ENCODE results near the gene FAM219A. TPM values are rescaled to one million over a fixed set of nuclear protein-coding genes. Genes with fewer than 3 reads are reported as not detected.

The FAM219A gene, protein sequence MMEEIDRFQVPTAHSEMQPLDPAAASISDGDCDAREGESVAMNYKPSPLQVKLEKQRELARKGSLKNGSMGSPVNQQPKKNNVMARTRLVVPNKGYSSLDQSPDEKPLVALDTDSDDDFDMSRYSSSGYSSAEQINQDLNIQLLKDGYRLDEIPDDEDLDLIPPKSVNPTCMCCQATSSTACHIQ
- 6.1 and 7.0 TPM in 2 replicates for total RNA-seq (ENCODE audit: low replicate concordance)

GRCh38 chr9:34458013-34458958 is at the start of gene FAM219A, which contains the start of gene DNAI1:
FAM219A (minus strand) TSS chr9:34458570; CDS start chr9:34458263, 307 bp downstream.
DNAI1 (plus strand) TSS chr9:34458805; CDS start chr9:34459006, 201 bp downstream.
- peak within 1 kb of the TSS; percentile 94 for H3K4me3 ChIP-seq (ENCODE audit: low read depth, low read length)
- DNase-seq (ENCODE audit: low read depth) = peak; percentile 96
- no peak for TF ChIP-seq CTCF (IDR thresholded peaks at IDR 0.05; ENCODE audit: insufficient read depth, low read length)

DNA sequence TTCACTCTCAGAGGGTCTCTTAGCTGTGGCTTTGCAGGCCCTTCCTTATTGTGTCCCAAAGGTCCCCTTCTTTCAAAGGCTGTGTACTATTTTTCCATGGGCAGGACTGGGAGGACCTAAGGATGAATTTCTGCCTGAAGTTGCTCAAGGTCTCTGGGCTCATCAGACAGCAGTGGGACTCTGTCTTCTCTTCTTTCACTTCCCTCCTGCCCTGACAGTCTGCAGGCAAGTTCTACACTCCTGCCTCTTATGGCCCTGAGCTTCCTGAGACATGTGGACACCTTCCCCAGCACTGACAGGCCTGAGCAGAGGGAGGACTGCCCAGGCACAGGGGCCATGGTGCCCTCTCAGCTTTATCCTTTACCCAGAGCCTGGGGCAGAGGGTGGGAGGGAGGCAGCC is 49.6 kb upstream of the FAM219A start:
- no peak for TF ChIP-seq CTCF (IDR thresholded peaks at IDR 0.05; ENCODE audit: insufficient read depth, low read length)
- no peak overlapping the region for H3K4me3 ChIP-seq (ENCODE audit: low read depth, low read length)
- DNase-seq (ENCODE audit: low read depth) = no peak

GRCh38 chr9:34507556-34507955 is 49.2 kb upstream of the FAM219A start:
- H3K4me3 ChIP-seq (ENCODE audit: low read depth, low read length) = no peak overlapping the region
- TF ChIP-seq CTCF (IDR thresholded peaks at IDR 0.05; ENCODE audit: insufficient read depth, low read length) = no peak
- no peak for DNase-seq (ENCODE audit: low read depth)

GRCh38 chr9:34506623-34507022 is 48.3 kb upstream of the FAM219A start:
- no peak for DNase-seq (ENCODE audit: low read depth)
- no peak overlapping the region for H3K4me3 ChIP-seq (ENCODE audit: low read depth, low read length)
- TF ChIP-seq CTCF (IDR thresholded peaks at IDR 0.05; ENCODE audit: insufficient read depth, low read length) = no peak

DNA sequence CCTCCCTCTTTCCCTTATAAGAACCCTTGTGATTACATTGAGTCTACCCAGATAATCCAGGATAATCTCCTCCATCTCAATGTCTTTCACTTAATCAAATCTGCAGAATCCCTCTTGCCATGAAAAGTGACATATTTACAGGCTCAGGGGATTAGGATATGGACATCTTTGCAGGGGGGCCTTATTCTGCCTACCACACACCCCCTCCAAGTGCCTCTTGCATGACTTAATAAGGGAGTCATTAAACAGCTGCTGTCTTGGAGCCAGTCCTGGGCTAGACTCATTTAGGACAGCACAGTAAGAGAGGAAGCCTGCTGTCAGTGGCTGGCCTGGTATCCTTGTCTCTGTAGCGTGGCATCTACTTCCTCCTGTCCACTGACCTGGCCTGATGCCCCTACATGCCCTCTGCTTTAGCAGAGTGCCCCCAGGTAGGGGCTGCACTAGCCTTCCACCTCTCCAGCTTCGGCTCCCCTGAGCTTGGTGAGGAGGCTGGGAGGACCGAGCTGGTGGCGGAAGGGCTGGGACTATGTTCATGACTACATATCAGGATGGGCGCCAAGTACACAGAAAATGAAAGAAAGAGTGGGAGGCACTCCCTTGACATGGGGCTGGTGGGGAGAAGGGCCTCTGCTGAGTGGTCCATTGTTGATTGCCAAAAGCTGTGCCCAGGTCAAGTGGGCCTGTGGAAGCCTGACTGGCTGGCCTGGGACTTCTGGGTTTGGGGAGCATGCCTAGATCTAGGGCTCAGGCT is 47.2 kb upstream of the FAM219A start:
- no peak for TF ChIP-seq CTCF (IDR thresholded peaks at IDR 0.05; ENCODE audit: insufficient read depth, low read length)
- no peak for DNase-seq (ENCODE audit: low read depth)
- H3K4me3 ChIP-seq (ENCODE audit: low read depth, low read length) = no peak overlapping the region

- TF ChIP-seq CTCF (IDR thresholded peaks at IDR 0.05; ENCODE audit: insufficient read depth, low read length) = no peak
- H3K4me3 ChIP-seq (ENCODE audit: low read depth, low read length) = no peak overlapping the region
- DNase-seq (ENCODE audit: low read depth) = no peak
These were observed 45.0 kb upstream of the FAM219A start for GRCh38 chr9:34503406-34503805.

Measured in fibroblast of the aortic adventitia (primary cell).